Upper lobe of left lung (tissue), 4 donors: ENCODE measurements around the gene LINC00305.

Experiments used
- CTCF ChIP-seq, 6 experiments: fragments of 450-650 bp in 4 of 6; fragments of 200-600 bp in 2 of 6; sonication (generic) in 2 of 6; IDR thresholded peaks; one replicate each; pipeline ENCODE4 v1.5.1; 2016 to 2019; ENCODE audit warnings: antibody characterized with exemption in 6 of 6
- POLR2A ChIP-seq, 4 donors: fragments of 450-650 bp; IDR thresholded peaks; one replicate each; pipeline ENCODE4 v1.5.1; 2016 to 2017; ENCODE audit warnings: antibody characterized with exemption in 4 of 4, mild to moderate bottlenecking in 2 of 4
- POLR2AphosphoS5 ChIP-seq, 2 donors: sonication (generic); formaldehyde crosslinking; IDR thresholded peaks; one replicate each; pipeline ENCODE4 v1.5.1; 2017; ENCODE audit warnings: antibody characterized with exemption in 2 of 2

DNA sequence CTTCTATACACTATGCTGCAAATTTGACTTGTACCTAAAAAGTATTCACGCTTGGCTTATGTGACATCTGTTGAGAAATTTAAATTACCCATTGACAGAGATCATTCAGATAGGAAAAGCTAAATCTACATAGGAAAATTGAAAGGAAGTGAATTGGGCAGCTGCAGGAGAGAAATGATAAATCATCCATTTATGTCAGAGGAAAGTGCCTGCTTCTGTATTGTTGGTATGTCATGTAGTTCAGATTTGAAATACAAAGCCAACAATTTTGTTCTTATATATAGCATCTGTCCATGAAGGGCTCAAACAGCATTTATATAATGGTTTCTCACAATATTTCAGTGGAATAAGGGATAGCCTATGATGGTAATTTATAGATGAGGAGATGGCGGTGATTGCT is 17.6 kb downstream of the LINC00305 start:
- TF ChIP-seq POLR2A (IDR thresholded peaks at IDR 0.05) (no peak), CTCF (IDR thresholded peaks at IDR 0.05) (no peak), POLR2AphosphoS5 (IDR thresholded peaks at IDR 0.05) (no peak)
